Stimulated activated CD4-positive, alpha-beta T cell treated with anti-CD3 and anti-CD28 coated beads, TNF-alpha, amount 100 ng/mL, for 1 hour (primary cell): ENCODE data around the gene ISCA1.
"Not testable (repeated sequence)": the region's sequence is repeated elsewhere in the genome, so short reads cannot be mapped to it uniquely, and the experiment has no call there.

Experiments used
- DNase-seq, 3 donors: peaks; one replicate each; pipeline ENCODE4 v3.0.0-alpha.2; 2020; ENCODE audit warnings: low read depth in 3 of 3, low spot score in 1 of 3

Gene ISCA1

DNA sequence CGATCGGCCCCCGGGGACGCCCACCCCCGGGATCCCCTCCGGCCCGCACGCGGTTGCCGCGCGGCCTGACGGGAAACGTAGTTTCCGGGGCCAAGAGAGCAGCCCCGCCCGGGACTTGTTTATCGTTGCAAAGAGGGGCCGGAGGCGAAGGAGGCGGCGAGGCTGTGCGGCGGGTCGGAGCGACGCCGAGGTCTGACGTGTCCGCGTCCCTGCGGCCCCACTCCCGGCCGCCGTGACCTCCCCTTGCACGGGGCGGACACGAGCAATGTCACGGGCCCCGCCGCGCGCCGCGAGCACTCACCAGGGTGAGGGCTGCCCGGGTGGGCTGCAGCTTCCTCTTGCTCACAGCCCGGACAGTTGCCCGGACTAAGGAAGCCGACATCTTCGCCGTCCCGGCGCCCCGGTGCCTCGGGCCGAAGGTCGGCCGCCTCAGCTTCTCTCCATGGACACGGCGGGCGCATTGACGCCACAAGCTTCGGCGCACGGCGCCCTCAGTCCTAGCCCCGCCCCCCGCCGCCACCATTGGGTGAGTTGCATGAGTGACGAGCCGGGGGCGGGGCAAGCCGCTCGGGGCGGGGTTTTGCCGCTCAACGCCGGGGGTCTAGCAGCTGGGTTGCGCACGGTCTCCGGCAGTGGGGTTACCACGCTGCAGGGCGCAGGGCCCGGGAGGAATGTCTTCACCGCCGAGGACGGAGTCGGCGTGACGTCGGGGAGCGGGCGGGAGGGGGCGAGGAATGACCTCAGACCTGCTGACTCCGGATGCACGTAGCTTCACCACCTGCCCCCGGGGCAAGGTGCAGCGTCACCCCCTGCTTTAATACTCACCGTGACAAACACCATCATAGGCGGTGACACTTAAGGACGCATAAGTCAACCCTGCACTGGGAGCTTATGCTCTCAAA lies at the start of gene ISCA1:
Gene ISCA1 (minus strand): TSS at position 462 of the 902 bp plus-strand sequence. CDS start 80 bp downstream, at position 382.
- peak; percentile 87 to 99 (median 88) for DNase-seq

- DNase-seq: no peak
Measured at GRCh38 chr9:86330186-86330585, 47.8 kb upstream of the ISCA1 start.

DNA sequence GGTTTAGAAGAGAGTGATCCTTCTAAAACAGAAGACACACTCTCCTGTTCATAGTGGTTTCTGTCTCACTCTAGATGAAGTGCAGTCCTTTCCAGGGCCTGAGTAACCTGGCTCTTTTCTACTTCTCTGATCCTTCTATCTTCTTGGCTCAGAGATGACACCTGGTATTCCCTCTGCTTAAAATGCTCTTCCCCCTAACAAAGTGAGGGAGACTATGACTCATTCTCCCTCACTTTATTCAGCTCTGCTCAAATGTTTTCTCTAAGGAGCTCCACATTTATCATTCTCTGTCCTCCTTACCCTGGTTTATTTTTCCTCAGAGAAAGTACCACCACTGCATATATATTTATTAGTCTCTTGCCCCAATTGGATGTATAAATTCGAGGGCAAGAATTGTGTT lies 47.3 kb upstream of the ISCA1 start:
- DNase-seq: no peak

DNA sequence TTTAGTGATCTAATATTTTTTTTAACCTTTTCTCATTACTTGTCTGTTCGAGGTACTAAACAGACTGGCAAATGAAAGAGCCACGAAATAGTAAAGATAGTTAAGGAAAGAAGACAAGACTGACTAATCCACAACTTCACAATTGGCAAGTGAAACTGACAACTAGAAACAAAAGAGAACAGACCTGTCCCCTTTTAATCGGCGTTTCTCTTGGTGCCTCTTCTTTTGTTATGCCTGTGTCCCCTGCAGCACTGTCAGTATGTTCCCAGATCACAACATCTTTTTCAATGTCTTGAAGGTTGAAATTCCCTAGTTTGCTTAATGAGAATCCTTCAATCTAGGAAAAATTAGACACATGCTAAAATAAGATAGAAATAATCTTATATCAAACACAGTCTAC lies 45.8 kb upstream of the ISCA1 start:
- no peak for DNase-seq

DNA sequence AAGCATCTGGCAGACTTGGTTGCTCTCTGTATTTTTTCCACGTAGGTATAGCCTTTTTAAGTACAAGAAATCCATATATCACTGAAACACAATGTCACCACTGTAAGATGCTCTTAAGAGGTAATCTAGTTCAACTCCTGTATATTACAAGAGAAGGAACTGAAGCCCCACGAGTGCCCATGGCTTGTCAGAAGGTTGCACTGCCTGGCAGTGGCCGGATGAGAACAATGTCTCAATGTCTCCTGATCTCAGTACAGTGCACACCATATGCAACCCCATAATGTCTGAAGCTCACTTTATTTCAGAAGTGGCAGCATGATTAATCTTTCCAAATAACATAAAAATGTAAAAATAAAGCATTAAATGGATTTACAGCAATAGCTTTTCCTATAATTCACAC lies 44.2 kb upstream of the ISCA1 start:
- DNase-seq: no peak

- no peak for DNase-seq
Measured at GRCh38 chr9:86324901-86325300, 42.6 kb upstream of the ISCA1 start.

GRCh38 chr9:86324308-86324707 lies 42.0 kb upstream of the ISCA1 start:
- no peak for DNase-seq

DNA sequence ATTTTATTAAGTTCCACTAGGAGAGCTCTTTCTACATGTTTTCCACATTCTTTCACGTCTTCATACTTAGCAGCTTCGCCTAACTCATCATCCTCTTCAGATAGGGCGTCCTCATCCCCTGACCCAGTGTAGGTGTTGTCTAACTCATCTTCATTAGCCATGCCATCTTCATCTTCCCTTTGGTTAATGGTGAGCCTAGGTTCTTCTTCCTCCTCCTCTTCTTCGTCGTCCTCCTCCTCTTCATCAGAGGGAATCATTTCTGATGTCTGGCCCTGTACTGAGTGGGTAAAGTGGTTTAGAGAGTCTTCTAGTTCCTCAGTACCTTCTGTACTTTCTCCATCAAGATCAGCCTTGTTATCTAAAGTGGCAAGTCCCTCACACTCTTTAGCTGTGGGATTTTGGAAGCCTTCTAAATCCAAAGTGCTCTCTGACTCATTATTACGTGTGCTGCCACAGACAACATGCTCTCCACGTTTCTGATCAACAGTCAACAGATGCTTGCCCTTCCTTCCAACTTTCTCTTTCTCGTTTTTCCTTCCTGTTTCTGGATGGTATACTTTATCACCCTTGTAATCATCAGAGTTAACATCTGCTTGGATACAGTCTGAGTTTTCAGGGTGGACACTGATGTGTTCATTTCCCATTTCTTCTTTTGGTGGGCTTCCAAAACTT lies 40.8 kb upstream of the ISCA1 start:
- DNase-seq: no peak

GRCh38 chr9:86321373-86321772 lies 39.0 kb upstream of the ISCA1 start:
- DNase-seq: no peak

GRCh38 chr9:86318187-86318586 lies 35.8 kb upstream of the ISCA1 start:
- DNase-seq: no peak

GRCh38 chr9:86315078-86315477 lies 32.7 kb upstream of the ISCA1 start:
- DNase-seq: no peak

DNA sequence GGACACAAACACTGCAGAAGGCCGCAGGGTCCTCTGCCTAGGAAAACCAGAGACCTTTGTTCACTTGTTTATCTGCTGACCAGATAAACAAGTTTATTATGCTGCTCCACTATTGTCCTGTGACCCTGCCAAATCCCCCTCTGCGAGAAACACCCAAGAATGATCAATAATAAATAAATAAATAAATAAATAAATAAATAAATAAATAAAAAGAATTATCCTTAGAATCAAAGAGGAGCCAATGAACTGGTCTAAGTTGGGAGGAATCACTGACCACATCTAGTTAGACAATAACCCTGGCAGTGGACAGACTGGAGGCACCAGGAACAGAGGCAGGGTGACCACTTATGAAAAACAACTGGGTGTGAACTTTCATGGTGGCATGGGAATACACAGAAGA lies 30.6 kb upstream of the ISCA1 start:
- DNase-seq: not testable (repeated sequence)

DNA sequence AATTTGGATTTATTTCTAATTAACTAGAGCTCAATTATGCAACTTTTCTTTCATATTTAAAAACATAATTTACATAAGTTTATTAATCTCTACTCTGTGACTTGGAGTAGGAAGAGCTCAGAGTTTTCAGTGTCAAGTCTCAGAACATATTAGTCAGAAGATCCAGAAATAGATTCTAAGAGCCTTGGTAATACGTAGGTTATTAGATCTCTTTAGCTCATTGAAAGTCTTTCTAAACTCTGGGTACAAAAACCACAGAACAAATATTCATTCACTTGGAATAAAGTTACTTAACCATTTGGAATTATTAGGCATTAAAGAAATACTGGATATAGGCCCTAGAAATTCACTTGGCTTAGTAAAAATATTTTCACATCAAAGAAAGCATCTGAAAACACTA lies 26.3 kb upstream of the ISCA1 start:
- no peak for DNase-seq

DNA sequence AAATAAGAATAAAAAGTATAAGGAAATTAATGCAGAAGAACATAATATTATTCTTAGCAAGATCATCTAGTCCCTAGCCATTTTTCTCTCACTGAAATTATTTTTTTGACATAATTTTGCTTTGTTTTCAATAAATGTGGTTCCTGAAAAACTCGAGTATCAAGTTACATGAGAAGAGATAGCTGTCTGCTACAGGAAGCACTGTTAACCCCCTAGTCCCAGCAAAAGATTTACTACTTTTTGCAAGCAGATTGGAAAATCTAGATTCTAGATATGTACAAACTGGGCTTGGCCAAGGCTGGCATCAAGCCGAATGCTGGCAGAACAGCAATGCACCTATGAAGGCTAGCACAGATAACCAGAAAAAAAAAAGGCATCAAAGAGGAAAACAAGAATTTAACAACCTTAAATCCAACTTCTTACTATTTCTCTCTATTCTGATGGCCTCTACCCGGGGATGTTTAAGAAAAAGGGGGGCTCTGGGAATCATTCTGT lies 21.9 kb upstream of the ISCA1 start:
- no peak for DNase-seq

DNA sequence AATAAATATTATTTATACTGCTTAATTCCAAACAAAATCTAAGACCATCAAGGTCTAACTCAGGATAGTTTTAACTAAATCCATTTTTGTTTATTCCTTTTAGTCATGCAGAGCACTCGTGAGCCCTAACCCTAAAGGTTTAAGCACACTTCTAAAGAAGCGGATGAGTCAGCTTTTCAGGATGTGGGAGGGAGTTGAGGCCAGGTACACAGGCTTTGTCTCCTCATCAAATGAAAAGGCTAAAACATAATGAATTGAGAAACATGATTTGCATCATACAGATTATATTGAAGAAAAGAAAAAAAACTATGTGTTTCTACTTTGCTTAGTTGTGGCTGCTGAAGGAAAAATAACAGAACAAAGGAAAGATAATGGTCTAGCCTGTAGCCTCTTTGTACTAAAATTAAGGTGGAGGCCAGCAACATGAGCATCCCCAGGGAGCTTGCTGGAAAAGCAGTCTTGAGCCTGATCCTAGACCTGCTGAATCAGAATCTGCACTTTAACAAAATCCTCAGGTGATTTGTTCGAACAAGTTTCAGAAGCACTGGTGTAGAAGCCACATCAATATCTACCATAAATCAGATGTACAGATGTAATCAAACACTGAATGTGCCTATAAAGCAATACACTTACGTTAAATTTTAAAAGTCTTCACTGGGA lies 21.1 kb upstream of the ISCA1 start:
- peak in 1 of 3 donors; percentile 16 for DNase-seq

GRCh38 chr9:86301686-86302085 lies 19.3 kb upstream of the ISCA1 start:
- DNase-seq: no peak

- no peak for DNase-seq
Measured at GRCh38 chr9:86300701-86301100, 18.4 kb upstream of the ISCA1 start.

DNA sequence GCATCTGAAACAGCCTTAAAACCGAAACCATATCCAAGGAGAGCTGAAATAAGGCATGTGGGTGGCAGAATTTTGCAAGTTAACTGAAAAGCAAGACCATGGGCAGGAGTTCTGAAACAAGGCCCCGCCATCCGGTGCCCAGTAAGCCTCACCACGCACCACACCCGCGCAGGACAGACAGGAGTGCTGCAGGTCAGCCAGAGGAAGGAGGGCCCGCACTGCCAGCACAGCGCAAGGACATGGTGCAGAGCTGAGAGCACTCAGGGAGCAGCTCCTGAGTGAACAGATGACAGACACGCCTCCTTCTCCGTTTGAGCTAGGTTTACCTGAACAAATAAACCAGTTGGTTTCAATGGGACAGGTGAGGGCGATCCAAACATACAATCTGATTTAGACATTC lies 16.5 kb upstream of the ISCA1 start:
- DNase-seq: no peak

DNA sequence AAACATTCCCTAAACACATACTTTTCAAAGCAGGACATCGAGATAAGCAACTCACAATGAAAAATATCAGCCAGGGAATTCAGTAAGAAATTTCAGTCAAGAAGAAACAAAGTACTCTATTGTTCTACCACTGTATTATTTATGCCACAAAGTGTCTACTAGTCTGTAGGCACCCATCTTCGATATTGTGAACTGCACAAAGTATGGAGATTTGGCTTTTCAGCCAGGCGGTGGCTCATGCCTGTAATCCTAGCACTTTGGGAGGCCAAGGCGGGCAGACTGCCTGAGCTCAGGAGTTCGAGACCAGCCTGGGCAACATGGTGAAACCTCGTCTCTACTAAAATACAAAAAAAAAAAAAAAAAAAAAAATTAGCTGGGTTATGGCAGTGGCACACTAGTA lies 8.0 kb upstream of the ISCA1 start:
- not testable (repeated sequence) for DNase-seq

DNA sequence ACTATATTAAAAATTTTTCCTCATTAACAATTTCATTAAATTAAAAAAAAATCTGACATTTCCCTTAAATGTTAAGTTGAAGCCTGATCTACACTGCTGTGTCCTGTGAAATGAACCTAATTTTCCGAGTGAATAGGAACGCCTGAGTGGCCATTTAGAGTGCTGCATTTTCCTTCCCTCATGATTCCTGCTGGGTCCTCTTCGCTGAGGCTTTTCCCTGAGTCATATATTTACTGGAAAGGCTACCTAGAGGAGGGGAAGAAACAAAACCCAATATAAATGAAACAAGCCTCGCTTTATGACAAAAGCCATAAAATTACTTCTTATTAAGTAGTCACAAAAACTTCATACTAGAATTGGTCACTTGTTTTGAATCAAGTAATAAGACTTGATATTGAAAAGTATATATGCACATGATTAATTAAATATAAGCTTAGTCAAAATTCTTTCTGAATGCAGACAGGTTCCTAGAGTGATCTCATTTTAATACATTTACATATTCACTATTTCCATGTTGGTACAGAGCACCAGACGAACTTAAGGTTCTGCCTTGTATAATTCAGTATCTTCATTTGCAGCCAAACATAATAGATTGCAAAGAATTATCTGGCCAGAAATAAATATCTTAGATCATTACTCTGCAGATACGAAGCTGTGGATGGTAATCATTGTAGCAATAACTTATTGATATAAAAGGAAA lies 6.3 kb upstream of the ISCA1 start:
- DNase-seq: no peak

DNA sequence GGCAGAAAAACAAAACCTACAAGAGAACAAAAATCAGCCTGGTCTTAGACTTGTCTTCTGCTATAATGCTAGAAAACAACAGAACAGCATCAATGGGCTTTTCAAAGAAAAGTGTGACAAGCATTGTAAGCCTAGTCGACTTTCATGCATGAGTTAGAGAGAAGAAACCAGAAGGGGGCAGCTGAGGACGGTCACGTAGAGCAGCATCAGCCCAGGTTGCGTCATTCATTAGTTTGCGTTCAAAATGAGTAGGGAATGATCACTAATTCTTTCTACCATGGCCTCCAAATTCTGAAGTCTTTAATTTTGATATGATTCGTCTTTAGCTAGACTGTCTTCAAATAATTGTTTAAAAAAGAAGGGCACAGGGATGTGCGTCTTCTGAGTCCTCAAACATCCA lies 4.7 kb upstream of the ISCA1 start:
- no peak for DNase-seq
